ENCODE results near the gene PNPT1. TPM values are rescaled to one million over a fixed set of nuclear protein-coding genes. Genes with fewer than 3 reads are reported as not detected.
"Not testable (repeated sequence)": the region's sequence is repeated elsewhere in the genome, so short reads cannot be mapped to it uniquely, and the experiment has no call there.

The PNPT1 gene
- total and polyA plus RNA-seq, 2 donors (not counting 3 experiments of a cell fraction or from before 2014, with no cell fraction given): 6.6 to 32.4 TPM

- dilution Hi-C loops (cut with MboI; ENCODE audit: extremely low pct_ligation_motif_present, low sequenced_read_pairs): no loop called here
- POLR2A ChIA-PET: no interaction called here
- no peaks in the 10 kb centered on the region for H3K36me3 ChIP-seq (ENCODE audit: control insufficient read depth in 2 of 2, extremely low read depth in 1 of 2, insufficient read depth in 2 of 2, low read length in 2 of 2)
- H3K4me3 ChIP-seq (replicated peaks in 1 of 3; ENCODE audit: insufficient read depth in 1 of 3, low read depth in 1 of 3, low read length in 3 of 3): no peak overlapping the region
- TF ChIP-seq FOS (IDR thresholded peaks at IDR 0.05; ENCODE audit: borderline replicate concordance, insufficient read depth, low read length): no peak
- TF ChIP-seq POLR2A (IDR thresholded peaks at IDR 0.05; ENCODE audit: low read depth, low read length): no peak
- no peak for TF ChIP-seq POLR2AphosphoS5 (IDR thresholded peaks at IDR 0.05; ENCODE audit: insufficient read depth, low read depth, low read length)
- no peak for TF ChIP-seq CTCF (IDR thresholded peaks at IDR 0.05; ENCODE audit: extremely low read depth in 1 of 2, insufficient read depth in 1 of 2, low read depth in 1 of 2, low read length in 2 of 2)
- no peak for TF ChIP-seq JUN (IDR thresholded peaks at IDR 0.05; ENCODE audit: borderline replicate concordance, insufficient read depth, insufficient read length, low read depth)
- no peak for TF ChIP-seq MAX (IDR thresholded peaks at IDR 0.05; ENCODE audit: insufficient read depth, insufficient read length)
- TF ChIP-seq MYC (IDR thresholded peaks at IDR 0.05; ENCODE audit: low read depth, low read length): no peak
- no peak for TF ChIP-seq EZH2 (IDR thresholded peaks at IDR 0.05; ENCODE audit: borderline replicate concordance, low read depth, low read length, severe bottlenecking)
- TF ChIP-seq GATA2 (IDR thresholded peaks at IDR 0.05; ENCODE audit: insufficient read depth, insufficient read length, low read depth, low read length): no peak
- no TSS peak for BruUV-seq (replicated peaks)
- no peaks in the 10 kb centered on the region for H3K9me3 ChIP-seq (replicated peaks; ENCODE audit: control insufficient read depth, insufficient read depth, low read length)
- no peaks in the 10 kb centered on the region for H3K4me1 ChIP-seq (ENCODE audit: control insufficient read depth, extremely low read depth, insufficient read depth, low read length)
- no peaks in the 10 kb centered on the region for H4K20me1 ChIP-seq (replicated peaks; ENCODE audit: control insufficient read depth, extremely low read depth, insufficient read depth, low read length)
- no peaks in the 10 kb centered on the region for H3K9me1 ChIP-seq (replicated peaks; ENCODE audit: control insufficient read depth, extremely low read depth, insufficient read depth, low read length)
- no peak overlapping the region for H3K27ac ChIP-seq (ENCODE audit: insufficient read depth, low read depth, low read length)
- H3K27me3 ChIP-seq (ENCODE audit: control insufficient read depth in 2 of 2, insufficient read depth in 2 of 2, low read length in 2 of 2): peaks cover 8 to 23% of the 10 kb centered on the region in 2 experiments
- no peak overlapping the region for H3K4me2 ChIP-seq (ENCODE audit: insufficient read depth, low read length)
- H3K79me2 ChIP-seq (ENCODE audit: control insufficient read depth, insufficient read depth, low read length): no peaks in the 10 kb centered on the region
- CTCF ChIA-PET: interaction anchor here (1.8 kb wide), 1 partner anchor 14 kb away, joined by 5 read pairs; no protein-coding TSS in a partner anchor
- no peak for FAIRE-seq
- H2AFZ ChIP-seq (ENCODE audit: low read depth, low read length): no peak overlapping the region
- no peak overlapping the region for H3K9ac ChIP-seq (replicated peaks; ENCODE audit: extremely low read depth, insufficient read depth, low read length)
- intact Hi-C loops (cut with micrococcal nuclease): no loop called here
- DNase-seq (ENCODE audit: low read depth, low spot score): no peak
Observed at GRCh38 chr2:55703350-55703749, 9.7 kb upstream of the PNPT1 start.

GRCh38 chr2:55692740-55693139 lies 904 bp downstream of the PNPT1 start:
- FAIRE-seq: peak; percentile 4
- BruUV-seq (replicated peaks); DNase-seq (ENCODE audit: low read depth, low spot score); H3K27me3 ChIP-seq (ENCODE audit: control insufficient read depth in 2 of 2, insufficient read depth in 2 of 2, low read length in 2 of 2); H3K9me1 ChIP-seq (replicated peaks; ENCODE audit: control insufficient read depth, extremely low read depth, insufficient read depth, low read length); H3K4me1 ChIP-seq (ENCODE audit: control insufficient read depth, extremely low read depth, insufficient read depth, low read length); H3K27ac ChIP-seq (ENCODE audit: insufficient read depth, low read depth, low read length); H3K9me3 ChIP-seq (replicated peaks; ENCODE audit: control insufficient read depth, insufficient read depth, low read length); POLR2A ChIA-PET; H3K9ac ChIP-seq (replicated peaks; ENCODE audit: extremely low read depth, insufficient read depth, low read length); H2AFZ ChIP-seq (ENCODE audit: low read depth, low read length); H3K36me3 ChIP-seq (ENCODE audit: control insufficient read depth in 2 of 2, extremely low read depth in 1 of 2, insufficient read depth in 2 of 2, low read length in 2 of 2); H4K20me1 ChIP-seq (replicated peaks; ENCODE audit: control insufficient read depth, extremely low read depth, insufficient read depth, low read length); dilution Hi-C loops (cut with MboI; ENCODE audit: extremely low pct_ligation_motif_present, low sequenced_read_pairs): not testable (repeated sequence)
- H3K4me2 ChIP-seq (ENCODE audit: insufficient read depth, low read length): peak overlapping the region; percentile 47
- intact Hi-C loops (cut with micrococcal nuclease): loop anchor here (1.0 kb wide), 1 partner anchor 317 kb away; no protein-coding TSS in a partner anchor
- CTCF ChIA-PET: interaction anchor here (0.9 kb wide), 1 partner anchor 12 kb away, joined by 3 read pairs; no protein-coding TSS in a partner anchor
- peaks cover 57% of the 10 kb centered on the region for H3K79me2 ChIP-seq (ENCODE audit: control insufficient read depth, insufficient read depth, low read length)
- H3K4me3 ChIP-seq (replicated peaks in 1 of 3; ENCODE audit: insufficient read depth in 1 of 3, low read depth in 1 of 3, low read length in 3 of 3): peak overlapping the region in 2 of 3 experiments; percentile 51 to 83
